Adipocyte (in vitro differentiated cells): ENCODE measurements around the gene PTPRM.

ENCODE experiments used
- DNase-seq: peaks from one replicate; pipeline ENCODE4 v3.0.0-alpha.2; 2015; ENCODE audit warnings: low read depth
- H3K27me3 ChIP-seq: replicated peaks from 2 replicates; pipeline ENCODE4 v1.7.0; 2013; ENCODE audit warnings: mild to moderate bottlenecking, low read length, moderate library complexity; ENCODE audit not compliant: control insufficient read depth, insufficient read depth
- H3K36me3 ChIP-seq: 2 replicates; pipeline ENCODE4 v1.7.0; 2013; ENCODE audit warnings: low read length, mild to moderate bottlenecking, moderate library complexity; ENCODE audit not compliant: control insufficient read depth, insufficient read depth, severe bottlenecking
- H3K4me1 ChIP-seq: 2 replicates; pipeline ENCODE4 v1.7.0; 2013; ENCODE audit warnings: mild to moderate bottlenecking, low read length, moderate library complexity; ENCODE audit not compliant: control insufficient read depth, insufficient read depth
- H3K4me3 ChIP-seq: 2 replicates; pipeline ENCODE4 v1.7.0; 2013; ENCODE audit warnings: mild to moderate bottlenecking, low read length, moderate library complexity
- H3K9ac ChIP-seq: 2 replicates; pipeline ENCODE4 v1.7.0; 2013; ENCODE audit warnings: mild to moderate bottlenecking, low read length, moderate library complexity
- H3K9me3 ChIP-seq: 2 replicates; pipeline ENCODE4 v1.7.0; 2013; ENCODE audit warnings: mild to moderate bottlenecking, low read length, moderate library complexity; ENCODE audit not compliant: control insufficient read depth

Gene PTPRM

DNA sequence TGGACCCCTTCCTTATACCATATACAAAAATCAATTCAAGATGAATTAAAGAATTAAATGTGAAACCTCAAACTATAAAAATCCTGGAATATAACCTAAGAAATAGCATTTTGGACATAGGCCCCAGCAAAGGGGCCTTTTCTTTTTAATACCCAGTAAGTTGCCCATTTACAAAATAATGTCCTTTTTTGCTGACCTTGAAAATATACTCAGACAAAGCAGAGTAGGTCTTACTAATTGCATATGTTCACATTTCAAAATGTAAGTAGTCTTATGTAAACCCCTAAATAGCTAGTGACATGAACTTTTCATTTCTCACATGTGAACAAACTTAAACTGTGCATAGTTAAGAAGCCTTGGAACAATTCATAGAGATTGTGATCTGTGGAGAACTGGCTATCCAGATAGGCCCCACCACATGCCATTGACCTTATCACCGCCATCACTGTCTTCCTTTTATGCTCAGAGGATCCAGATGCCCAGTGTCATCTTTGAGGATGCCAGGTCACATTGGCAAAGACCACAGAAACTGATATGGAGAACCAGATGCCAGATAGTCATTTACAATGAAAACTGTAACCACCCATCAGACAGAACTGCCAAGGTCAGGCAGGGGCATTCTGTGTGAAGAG, 759.8 kb downstream of the PTPRM start:
- no peak for DNase-seq
- no peak overlapping the region for H3K9ac ChIP-seq
- H3K4me1 ChIP-seq = peaks cover 21% of the 10 kb centered on the region
- H3K27me3 ChIP-seq = no peaks in the 10 kb centered on the region
- no peak overlapping the region for H3K4me3 ChIP-seq
- no peaks in the 10 kb centered on the region for H3K9me3 ChIP-seq
- peaks cover 4% of the 10 kb centered on the region for H3K36me3 ChIP-seq

GRCh38 chr18:8328126-8328525, 761.0 kb downstream of the PTPRM start:
- peak; percentile 25 for DNase-seq
- no peaks in the 10 kb centered on the region for H3K9me3 ChIP-seq
- H3K36me3 ChIP-seq = peaks cover 4% of the 10 kb centered on the region
- peak overlapping the region; percentile 38 for H3K9ac ChIP-seq
- H3K4me3 ChIP-seq = no peak overlapping the region
- peaks cover 21% of the 10 kb centered on the region for H3K4me1 ChIP-seq
- no peaks in the 10 kb centered on the region for H3K27me3 ChIP-seq

GRCh38 chr18:8329186-8329771, 762.2 kb downstream of the PTPRM start:
- H3K27me3 ChIP-seq = no peaks in the 10 kb centered on the region
- H3K36me3 ChIP-seq = peaks cover 4% of the 10 kb centered on the region
- H3K4me3 ChIP-seq = peak overlapping the region; percentile 1
- no peak overlapping the region for H3K9ac ChIP-seq
- no peaks in the 10 kb centered on the region for H3K9me3 ChIP-seq
- DNase-seq = peak; percentile 71
- peaks cover 21% of the 10 kb centered on the region for H3K4me1 ChIP-seq

GRCh38 chr18:8330575-8330974, 763.5 kb downstream of the PTPRM start:
- H3K27me3 ChIP-seq = no peaks in the 10 kb centered on the region
- no peak overlapping the region for H3K9ac ChIP-seq
- peaks cover 21% of the 10 kb centered on the region for H3K4me1 ChIP-seq
- no peak overlapping the region for H3K4me3 ChIP-seq
- DNase-seq = no peak
- no peaks in the 10 kb centered on the region for H3K9me3 ChIP-seq
- peaks cover under 1% of the 10 kb centered on the region for H3K36me3 ChIP-seq

- no peak overlapping the region for H3K9ac ChIP-seq
- no peaks in the 10 kb centered on the region for H3K9me3 ChIP-seq
- H3K36me3 ChIP-seq = no peaks in the 10 kb centered on the region
- peak; percentile 63 for DNase-seq
- no peaks in the 10 kb centered on the region for H3K27me3 ChIP-seq
- no peak overlapping the region for H3K4me3 ChIP-seq
- H3K4me1 ChIP-seq = peaks cover 21% of the 10 kb centered on the region
Measured at GRCh38 chr18:8332286-8332685, 765.2 kb downstream of the PTPRM start.

GRCh38 chr18:8333961-8334360, 766.8 kb downstream of the PTPRM start:
- Histone ChIP-seq H3K4me3 (no peak overlapping the region), H3K27me3 (no peaks in the 10 kb centered on the region), H3K36me3 (no peaks in the 10 kb centered on the region), H3K9ac (no peak overlapping the region), H3K4me1 (peaks cover 7% of the 10 kb centered on the region), H3K9me3 (no peaks in the 10 kb centered on the region)
- no peak for DNase-seq

GRCh38 chr18:8337211-8337610, 770.1 kb downstream of the PTPRM start:
- H3K4me3 ChIP-seq = no peak overlapping the region
- no peak overlapping the region for H3K9ac ChIP-seq
- H3K4me1 ChIP-seq = peaks cover 19% of the 10 kb centered on the region
- no peaks in the 10 kb centered on the region for H3K9me3 ChIP-seq
- H3K27me3 ChIP-seq = no peaks in the 10 kb centered on the region
- DNase-seq = no peak
- H3K36me3 ChIP-seq = no peaks in the 10 kb centered on the region

- Histone ChIP-seq H3K9ac (no peak overlapping the region), H3K4me1 (peaks cover 23% of the 10 kb centered on the region), H3K4me3 (no peak overlapping the region), H3K9me3 (no peaks in the 10 kb centered on the region), H3K27me3 (no peaks in the 10 kb centered on the region), H3K36me3 (no peaks in the 10 kb centered on the region)
- no peak for DNase-seq
Measured at GRCh38 chr18:8339210-8339609, 772.1 kb downstream of the PTPRM start.

DNA sequence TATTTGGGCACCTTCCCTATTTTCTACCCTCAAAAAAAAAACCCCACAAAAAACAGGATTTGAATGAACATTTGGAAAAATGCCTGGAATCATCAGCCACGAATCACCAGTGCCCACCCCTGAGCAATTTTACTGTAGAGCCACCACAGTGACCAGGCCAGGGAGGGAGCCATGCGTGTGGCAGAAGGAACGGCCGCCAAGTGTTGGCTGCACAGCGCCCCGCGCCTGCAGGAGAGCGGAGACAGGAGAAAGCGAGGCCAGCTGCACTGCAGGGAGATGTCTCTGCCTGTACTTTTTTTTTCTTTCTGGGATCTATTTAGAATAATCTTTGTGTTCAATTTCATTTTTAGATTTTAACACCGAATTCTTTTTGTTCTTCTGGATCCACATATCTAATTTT, 772.8 kb downstream of the PTPRM start:
- no peak for DNase-seq
- Histone ChIP-seq H3K4me1 (peaks cover 23% of the 10 kb centered on the region), H3K4me3 (no peak overlapping the region), H3K9ac (no peak overlapping the region), H3K9me3 (no peaks in the 10 kb centered on the region), H3K36me3 (no peaks in the 10 kb centered on the region), H3K27me3 (no peaks in the 10 kb centered on the region)

GRCh38 chr18:8341481-8342230, 774.5 kb downstream of the PTPRM start:
- H3K9me3 ChIP-seq = no peaks in the 10 kb centered on the region
- H3K4me1 ChIP-seq = peaks cover 23% of the 10 kb centered on the region
- H3K36me3 ChIP-seq = peaks cover 5% of the 10 kb centered on the region
- peak; percentile 70 for DNase-seq
- no peaks in the 10 kb centered on the region for H3K27me3 ChIP-seq
- H3K9ac ChIP-seq = peak overlapping the region; percentile 57
- H3K4me3 ChIP-seq = peak overlapping the region; percentile 15

DNA sequence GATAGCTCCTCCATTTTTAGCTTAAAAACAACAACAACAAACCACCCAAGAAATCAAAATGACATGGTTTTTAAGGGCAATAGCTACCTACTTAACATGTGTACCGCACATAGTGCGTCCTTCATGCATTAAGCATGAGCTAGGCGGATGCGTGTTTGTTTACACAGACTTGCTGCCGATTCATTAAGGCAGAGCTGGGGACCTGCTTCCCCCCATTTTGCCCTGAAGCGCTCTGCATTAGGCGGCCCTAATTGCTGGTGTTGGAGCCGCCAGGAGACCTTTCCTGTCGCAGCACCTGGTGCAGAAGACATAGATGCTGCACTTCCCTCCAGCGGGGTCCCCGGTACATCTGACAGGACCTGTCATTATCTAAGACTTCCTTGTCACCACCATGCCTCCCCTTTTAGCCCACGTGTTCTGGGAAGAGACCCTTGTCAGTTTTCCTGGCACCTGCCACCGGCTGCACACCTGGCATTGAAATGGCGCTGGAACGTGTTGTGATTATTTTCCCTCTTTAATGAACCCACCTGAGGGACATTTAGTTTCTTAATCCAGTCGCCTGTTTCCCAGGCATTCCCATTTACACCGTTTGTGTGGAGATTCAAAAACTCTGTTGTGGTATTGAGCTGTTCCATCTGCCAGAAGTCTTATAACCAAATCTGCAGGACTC, 781.1 kb downstream of the PTPRM start:
- Histone ChIP-seq H3K9ac (no peak overlapping the region), H3K4me3 (no peak overlapping the region), H3K9me3 (no peaks in the 10 kb centered on the region), H3K27me3 (no peaks in the 10 kb centered on the region), H3K36me3 (peaks cover 14% of the 10 kb centered on the region), H3K4me1 (no peaks in the 10 kb centered on the region)
- DNase-seq = no peak
